AG04449 (cell line): ENCODE results near the gene OR4X1.
"Not testable (repeated sequence)": the region's sequence is repeated elsewhere in the genome, so short reads cannot be mapped to it uniquely, and the experiment has no call there.

Source experiments
- CTCF ChIA-PET: fragments of 350-600 bp; formaldehyde crosslinking; extraction: SDS; loops from one replicate; lab custom pipeline; 2021; ENCODE audit warnings: antibody characterized with exemption; lab: Yijun Ruan, JAX
- POLR2A ChIA-PET: fragments of 400-600, 350-600 bp; formaldehyde crosslinking; extraction: SDS; loops from one replicate; lab custom pipeline; 2020; ENCODE audit warnings: antibody characterized with exemption, inconsistent platforms; lab: Yijun Ruan, JAX
- DNase-seq: peaks from one replicate; pipeline ENCODE4 v3.0.0-alpha.2; 2010; ENCODE audit warnings: low read depth, low spot score
- H3K4me3 ChIP-seq: 2 replicates; pipeline ENCODE4 v1.5.1; 2011; ENCODE audit warnings: low read depth, mild to moderate bottlenecking, control low read depth, low read length
- TF ChIP-seq, protein P1 (sequence below): IDR thresholded peaks from one replicate; pipeline ENCODE4 v1.5.1; 2011; ENCODE audit warnings: mild to moderate bottlenecking, moderate library complexity, low read length, control low read depth, inconsistent platforms; ENCODE audit not compliant: insufficient read depth; ENCODE audit errors: missing control alignments

The OR4X1 gene, protein sequence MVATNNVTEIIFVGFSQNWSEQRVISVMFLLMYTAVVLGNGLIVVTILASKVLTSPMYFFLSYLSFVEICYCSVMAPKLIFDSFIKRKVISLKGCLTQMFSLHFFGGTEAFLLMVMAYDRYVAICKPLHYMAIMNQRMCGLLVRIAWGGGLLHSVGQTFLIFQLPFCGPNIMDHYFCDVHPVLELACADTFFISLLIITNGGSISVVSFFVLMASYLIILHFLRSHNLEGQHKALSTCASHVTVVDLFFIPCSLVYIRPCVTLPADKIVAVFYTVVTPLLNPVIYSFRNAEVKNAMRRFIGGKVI

DNA sequence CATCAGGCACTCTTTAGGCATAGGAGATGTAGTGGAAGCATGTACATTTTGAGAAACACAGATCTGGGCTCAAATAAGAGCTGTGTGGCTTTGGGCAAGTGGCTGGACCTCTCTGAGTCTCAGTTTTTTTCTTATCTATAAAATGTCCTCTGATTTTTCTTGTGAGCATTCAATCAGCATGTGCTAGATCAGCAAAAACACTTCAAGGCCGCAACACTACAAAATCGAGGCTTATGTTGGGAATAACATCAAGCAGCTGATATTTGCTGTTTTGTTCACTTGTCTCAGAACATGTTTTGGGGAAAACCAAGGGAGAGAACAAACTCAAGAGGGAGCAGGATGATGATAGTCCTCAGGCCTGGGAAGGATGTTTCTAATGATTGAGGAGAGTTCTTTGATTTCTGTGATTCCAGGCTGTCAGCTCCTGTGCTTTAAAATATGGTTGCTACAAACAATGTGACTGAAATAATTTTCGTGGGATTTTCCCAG is at the start of gene OR4X1:
TSS of gene OR4X1 (plus strand) at position 439 of the 489 bp plus-strand sequence. CDS start at position 439, 0 bp downstream.
- no peak within 1 kb of the TSS for H3K4me3 ChIP-seq
- TF ChIP-seq, protein P1, sequence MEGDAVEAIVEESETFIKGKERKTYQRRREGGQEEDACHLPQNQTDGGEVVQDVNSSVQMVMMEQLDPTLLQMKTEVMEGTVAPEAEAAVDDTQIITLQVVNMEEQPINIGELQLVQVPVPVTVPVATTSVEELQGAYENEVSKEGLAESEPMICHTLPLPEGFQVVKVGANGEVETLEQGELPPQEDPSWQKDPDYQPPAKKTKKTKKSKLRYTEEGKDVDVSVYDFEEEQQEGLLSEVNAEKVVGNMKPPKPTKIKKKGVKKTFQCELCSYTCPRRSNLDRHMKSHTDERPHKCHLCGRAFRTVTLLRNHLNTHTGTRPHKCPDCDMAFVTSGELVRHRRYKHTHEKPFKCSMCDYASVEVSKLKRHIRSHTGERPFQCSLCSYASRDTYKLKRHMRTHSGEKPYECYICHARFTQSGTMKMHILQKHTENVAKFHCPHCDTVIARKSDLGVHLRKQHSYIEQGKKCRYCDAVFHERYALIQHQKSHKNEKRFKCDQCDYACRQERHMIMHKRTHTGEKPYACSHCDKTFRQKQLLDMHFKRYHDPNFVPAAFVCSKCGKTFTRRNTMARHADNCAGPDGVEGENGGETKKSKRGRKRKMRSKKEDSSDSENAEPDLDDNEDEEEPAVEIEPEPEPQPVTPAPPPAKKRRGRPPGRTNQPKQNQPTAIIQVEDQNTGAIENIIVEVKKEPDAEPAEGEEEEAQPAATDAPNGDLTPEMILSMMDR: no peak
- no peak for DNase-seq
- ChIA-PET CTCF (no interaction called here), POLR2A (no interaction called here)

DNA sequence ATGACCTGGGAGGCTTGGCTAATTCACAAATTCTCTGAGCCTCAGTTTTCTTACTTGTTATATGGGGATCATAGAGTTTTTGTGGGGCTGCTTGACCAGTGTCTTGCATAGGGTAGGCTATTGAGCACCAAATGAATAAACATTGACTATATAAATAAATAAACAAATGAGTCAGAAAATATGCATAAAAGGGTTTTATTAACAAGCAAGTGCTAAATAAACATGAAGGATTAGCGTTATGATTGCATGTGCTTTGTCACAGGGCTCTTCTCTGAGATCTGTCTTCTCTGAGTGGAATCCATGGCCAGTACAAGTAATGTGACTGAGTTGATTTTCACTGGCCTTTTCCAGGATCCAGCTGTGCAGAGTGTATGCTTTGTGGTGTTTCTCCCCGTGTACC is 47.2 kb upstream of the OR4X1 start, which contains the start of gene OR4B1:
TSS of gene OR4B1 (plus strand) at position 301 of the 400 bp plus-strand sequence. CDS start at position 301, 0 bp downstream.
- no peak within 1 kb of the TSS for H3K4me3 ChIP-seq
- no peak for DNase-seq
- CTCF ChIA-PET: no interaction called here
- POLR2A ChIA-PET: no interaction called here
- TF ChIP-seq, protein P1: no peak

DNA sequence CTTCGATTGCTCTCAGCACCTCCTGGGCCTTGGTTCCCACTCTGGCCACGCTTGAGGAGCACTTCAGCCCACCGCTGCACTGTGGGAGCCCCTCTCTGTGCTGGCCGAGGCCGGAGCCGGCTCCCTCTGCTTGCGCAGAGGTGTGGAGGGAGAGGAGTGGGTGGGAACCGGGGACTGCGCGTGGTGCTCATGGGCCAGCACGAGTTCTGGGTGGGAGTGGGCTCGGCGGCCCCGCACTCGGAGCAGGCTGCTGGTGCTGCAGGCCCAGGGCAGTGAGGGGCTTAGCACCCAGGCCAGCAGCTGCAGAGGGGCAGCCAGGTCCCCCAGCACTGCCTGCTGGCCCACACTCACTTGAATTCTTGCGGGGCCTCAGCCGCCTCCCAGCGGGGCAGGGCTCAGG is 34.9 kb upstream of the OR4X1 start:
- POLR2A ChIA-PET: no interaction called here
- TF ChIP-seq, protein P1: no peak
- no peak overlapping the region for H3K4me3 ChIP-seq
- no peak for DNase-seq
- CTCF ChIA-PET: no interaction called here

DNA sequence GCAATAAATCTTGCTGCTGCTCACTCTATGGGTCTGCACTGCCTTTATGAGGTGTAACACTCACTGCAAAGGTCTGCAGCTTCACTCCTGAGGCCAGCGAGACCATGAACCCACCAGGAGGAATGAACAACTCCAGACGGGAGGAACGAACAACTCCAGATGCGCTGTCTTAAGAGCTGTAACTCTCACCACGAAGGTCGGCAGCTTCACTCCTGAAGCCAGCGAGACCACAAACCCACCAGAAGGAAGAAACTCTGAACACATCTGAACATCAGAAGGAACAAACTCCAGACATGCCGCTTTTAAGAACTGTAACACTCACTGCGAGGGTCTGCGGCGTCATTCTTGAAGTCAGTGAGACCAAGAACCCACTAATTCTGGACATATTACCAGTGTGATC is 33.6 kb upstream of the OR4X1 start:
- DNase-seq, POLR2A ChIA-PET, H3K4me3 ChIP-seq, CTCF ChIA-PET: not testable (repeated sequence)

DNA sequence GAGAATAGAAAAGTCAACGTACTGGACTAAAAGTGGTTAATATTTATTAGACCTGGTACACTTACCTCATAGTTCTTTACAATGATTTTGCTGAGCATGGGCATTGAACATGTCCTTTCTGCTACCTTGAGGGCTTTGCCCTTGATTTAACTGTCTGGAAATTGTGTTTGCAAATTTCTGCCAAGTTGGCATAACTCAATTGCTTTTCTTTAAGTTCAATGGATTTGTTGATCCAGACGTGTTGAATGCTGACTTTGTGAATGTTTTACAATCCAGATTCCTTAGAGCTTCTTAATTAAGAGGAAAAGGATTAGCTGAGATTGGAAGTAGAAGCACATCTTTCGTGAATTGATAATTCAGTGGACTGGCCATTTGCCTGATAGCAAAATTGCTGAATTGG is 25.9 kb upstream of the OR4X1 start:
- POLR2A ChIA-PET: no interaction called here
- no peak for DNase-seq
- TF ChIP-seq, protein P1: no peak
- no peak overlapping the region for H3K4me3 ChIP-seq
- CTCF ChIA-PET: no interaction called here

DNA sequence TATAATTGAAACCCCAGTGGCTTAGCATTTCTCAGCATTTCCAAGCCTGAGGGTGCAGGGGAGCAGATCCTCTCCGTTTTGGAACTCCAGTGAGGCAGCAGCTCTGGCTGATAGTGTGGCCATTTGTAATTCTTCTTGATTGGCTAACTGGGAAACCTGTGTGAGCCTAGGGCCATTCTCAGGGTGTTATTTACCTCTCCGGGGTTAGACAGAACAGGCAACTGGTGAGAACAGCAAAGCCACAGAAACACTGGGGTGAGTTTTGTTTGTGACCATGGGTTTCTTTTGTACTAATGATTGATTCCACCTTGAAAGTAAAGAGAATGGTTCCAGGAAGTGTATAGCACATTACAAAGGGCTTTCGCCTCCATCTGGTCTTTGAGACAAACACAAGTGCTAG is 21.2 kb upstream of the OR4X1 start:
- ChIA-PET POLR2A (no interaction called here), CTCF (no interaction called here)
- TF ChIP-seq, protein P1: no peak
- no peak for DNase-seq
- no peak overlapping the region for H3K4me3 ChIP-seq
